Hindlimb muscle (tissue), 1 donor: Measurements from ENCODE around the gene UHRF2. TPM values are rescaled to one million over a fixed set of nuclear protein-coding genes. Genes with fewer than 3 reads are reported as not detected.

ENCODE experiments used
- polyA plus RNA-seq: library from polyadenylated mRNA; unstranded; fragments of 120-200 nt; gene quantifications from one replicate; pipeline ENCODE4 v1.2.1, GENCODE V29; 2013; ENCODE audit not compliant: insufficient read length

UHRF2 gene
- polyA plus RNA-seq, 1 donor = 35.8 TPM

Other genes with a start within 250 kb of the UHRF2 start
- 29.6 TPM for gene IL33, start 197.4 kb upstream of the UHRF2 start, polyA plus RNA-seq
- gene TPD52L3, start 84.8 kb upstream of the UHRF2 start, polyA plus RNA-seq = not detected
- 1.3 TPM for gene GLDC, start 232.5 kb downstream of the UHRF2 start, polyA plus RNA-seq